ENCODE results near the gene KRTAP3-3. TPM values are rescaled to one million over a fixed set of nuclear protein-coding genes. Genes with fewer than 3 reads are reported as not detected.

The KRTAP3-3 gene
- total and polyA plus RNA-seq, 2 donors = 0.87 TPM; not detected in 1

- 83% methylated on average over 4 of the region's 4 CpGs for WGBS
- no peak overlapping the region for H3K27ac ChIP-seq (ENCODE audit: low read depth in 1 of 2, low read length in 1 of 2)
- H3K4me3 ChIP-seq (ENCODE audit: low read length in 2 of 2) = no peak overlapping the region
- no peaks in the 10 kb centered on the region for H3K9me3 ChIP-seq (ENCODE audit: control insufficient read depth in 2 of 2, insufficient read depth in 1 of 2, low read length in 1 of 2)
- H3K4me1 ChIP-seq (ENCODE audit: control insufficient read depth in 2 of 2, insufficient read depth in 2 of 2, low read length in 2 of 2) = no peaks in the 10 kb centered on the region
- DNase-seq (ENCODE audit: low read depth in 6 of 9, low spot score in 9 of 9) = no peak
- H3K27me3 ChIP-seq (ENCODE audit: control insufficient read depth in 2 of 2, insufficient read depth in 1 of 2, low read length in 1 of 2) = peaks cover 0 to 2% of the 10 kb centered on the region in 2 donors
- H3K36me3 ChIP-seq (ENCODE audit: control insufficient read depth in 2 of 2, insufficient read depth in 2 of 2, low read length in 1 of 2) = no peaks in the 10 kb centered on the region
Observed at GRCh38 chr17:40996829-40997228, 2.9 kb upstream of the KRTAP3-3 start.

DNA sequence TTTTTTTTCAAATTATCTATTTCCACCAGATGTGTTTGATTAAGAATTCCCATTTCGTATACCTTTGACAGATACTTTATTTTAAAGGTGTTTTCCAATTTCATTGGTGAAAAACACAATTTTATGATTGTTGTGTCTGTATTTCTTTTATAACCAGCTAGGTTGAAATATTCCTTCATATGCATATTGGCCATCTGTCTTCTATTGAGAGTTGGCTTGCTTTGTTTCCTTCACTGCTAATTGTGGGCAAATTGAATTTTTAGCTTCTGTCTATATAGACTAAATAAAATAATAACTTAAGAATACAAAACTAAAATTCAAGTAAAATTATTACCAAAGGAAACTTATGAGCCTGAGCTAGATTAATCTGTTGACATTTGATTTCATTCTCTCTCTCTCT lies 1.2 kb upstream of the KRTAP3-3 start:
- Histone ChIP-seq H3K27ac (ENCODE audit: low read depth in 1 of 2, low read length in 1 of 2) (no peak overlapping the region), H3K4me1 (ENCODE audit: control insufficient read depth in 2 of 2, insufficient read depth in 2 of 2, low read length in 2 of 2) (no peaks in the 10 kb centered on the region), H3K9me3 (ENCODE audit: control insufficient read depth in 2 of 2, insufficient read depth in 1 of 2, low read length in 1 of 2) (no peaks in the 10 kb centered on the region), H3K36me3 (ENCODE audit: control insufficient read depth in 2 of 2, insufficient read depth in 2 of 2, low read length in 1 of 2) (no peaks in the 10 kb centered on the region), H3K4me3 (ENCODE audit: low read length in 2 of 2) (no peak overlapping the region), H3K27me3 (ENCODE audit: control insufficient read depth in 2 of 2, insufficient read depth in 1 of 2, low read length in 1 of 2) (peaks cover 0 to 2% of the 10 kb centered on the region in 2 donors)
- 71% methylated on average over 1 of the region's 1 CpG for WGBS
- DNase-seq (ENCODE audit: low read depth in 6 of 9, low spot score in 9 of 9) = no peak

- WGBS = 98% methylated on average over 2 of the region's 2 CpGs
- H3K27ac ChIP-seq (ENCODE audit: low read depth in 1 of 2, low read length in 1 of 2) = no peak overlapping the region
- no peak for DNase-seq (ENCODE audit: low read depth in 6 of 9, low spot score in 9 of 9)
Observed at GRCh38 chr17:40993084-40993483, 880 bp downstream of the KRTAP3-3 start.

DNA sequence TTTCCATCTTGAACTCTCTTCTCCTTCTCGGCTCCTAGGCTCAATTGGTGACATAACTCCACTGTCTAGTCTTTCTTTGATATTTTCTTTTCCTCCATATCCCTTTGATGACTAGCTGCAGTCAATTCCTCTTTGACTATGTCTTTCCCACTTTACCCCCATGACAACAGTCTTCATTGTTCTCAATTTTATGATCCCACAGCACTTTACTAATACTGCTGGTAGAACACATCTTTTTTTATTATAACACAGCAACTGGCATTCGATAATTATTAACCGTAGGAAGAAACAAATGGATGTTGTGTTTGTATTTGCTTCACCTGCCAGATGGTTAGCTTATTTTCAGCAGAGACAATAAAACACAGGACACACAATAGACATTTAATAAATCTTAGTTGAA lies 1.3 kb downstream of the KRTAP3-3 start:
- Histone ChIP-seq H3K4me1 (ENCODE audit: control insufficient read depth in 2 of 2, insufficient read depth in 2 of 2, low read length in 2 of 2) (no peaks in the 10 kb centered on the region), H3K4me3 (ENCODE audit: low read length in 2 of 2) (no peak overlapping the region), H3K27me3 (ENCODE audit: control insufficient read depth in 2 of 2, insufficient read depth in 1 of 2, low read length in 1 of 2) (peaks cover 0 to 2% of the 10 kb centered on the region in 2 donors), H3K9me3 (ENCODE audit: control insufficient read depth in 2 of 2, insufficient read depth in 1 of 2, low read length in 1 of 2) (no peaks in the 10 kb centered on the region), H3K27ac (ENCODE audit: low read depth in 1 of 2, low read length in 1 of 2) (no peak overlapping the region), H3K36me3 (ENCODE audit: control insufficient read depth in 2 of 2, insufficient read depth in 2 of 2, low read length in 1 of 2) (no peaks in the 10 kb centered on the region)
- WGBS = 97% methylated on average over 3 of the region's 3 CpGs
- no peak for DNase-seq (ENCODE audit: low read depth in 6 of 9, low spot score in 9 of 9)

More at GRCh38 chr17:40993084-40993483, 880 bp downstream of the KRTAP3-3 start:
- no peaks in the 10 kb centered on the region for H3K36me3 ChIP-seq (ENCODE audit: control insufficient read depth in 2 of 2, insufficient read depth in 2 of 2, low read length in 1 of 2)
- no peaks in the 10 kb centered on the region for H3K9me3 ChIP-seq (ENCODE audit: control insufficient read depth in 2 of 2, insufficient read depth in 1 of 2, low read length in 1 of 2)
- H3K4me3 ChIP-seq (ENCODE audit: low read length in 2 of 2) = no peak overlapping the region
- peaks cover 0 to 2% of the 10 kb centered on the region in 2 donors for H3K27me3 ChIP-seq (ENCODE audit: control insufficient read depth in 2 of 2, insufficient read depth in 1 of 2, low read length in 1 of 2)
- no peaks in the 10 kb centered on the region for H3K4me1 ChIP-seq (ENCODE audit: control insufficient read depth in 2 of 2, insufficient read depth in 2 of 2, low read length in 2 of 2)

DNA sequence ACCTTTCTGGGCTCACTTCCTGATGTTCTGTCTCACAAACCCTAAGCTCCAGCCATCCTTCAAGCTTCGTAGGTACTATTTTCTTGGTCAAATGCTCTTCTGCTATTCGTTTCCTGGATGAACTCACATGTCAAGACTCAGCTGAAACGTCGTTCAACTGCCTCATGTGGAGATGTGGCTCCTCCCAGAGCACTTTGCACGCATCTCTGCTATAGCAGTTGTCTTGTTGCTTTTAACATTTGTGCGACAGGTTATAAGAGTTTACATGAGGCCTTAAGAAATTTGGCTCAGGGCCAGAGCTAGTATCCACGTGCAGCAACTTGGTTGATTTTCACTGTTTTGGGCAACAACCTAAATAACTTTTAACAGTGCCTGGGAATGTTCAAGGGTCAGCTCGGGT lies 7.0 kb downstream of the KRTAP3-3 start:
- 89% methylated on average over 8 of the region's 8 CpGs for WGBS
- no peaks in the 10 kb centered on the region for H3K27me3 ChIP-seq (ENCODE audit: control insufficient read depth in 2 of 2, insufficient read depth in 1 of 2, low read length in 1 of 2)
- DNase-seq (ENCODE audit: low read depth in 6 of 9, low spot score in 9 of 9) = no peak
- H3K4me3 ChIP-seq (ENCODE audit: low read length in 2 of 2) = no peak overlapping the region
- H3K36me3 ChIP-seq (ENCODE audit: control insufficient read depth in 2 of 2, insufficient read depth in 2 of 2, low read length in 1 of 2) = no peaks in the 10 kb centered on the region
- H3K27ac ChIP-seq (ENCODE audit: low read depth in 1 of 2, low read length in 1 of 2) = no peak overlapping the region
- no peaks in the 10 kb centered on the region for H3K9me3 ChIP-seq (ENCODE audit: control insufficient read depth in 2 of 2, insufficient read depth in 1 of 2, low read length in 1 of 2)
- H3K4me1 ChIP-seq (ENCODE audit: control insufficient read depth in 2 of 2, insufficient read depth in 2 of 2, low read length in 2 of 2) = no peaks in the 10 kb centered on the region

DNA sequence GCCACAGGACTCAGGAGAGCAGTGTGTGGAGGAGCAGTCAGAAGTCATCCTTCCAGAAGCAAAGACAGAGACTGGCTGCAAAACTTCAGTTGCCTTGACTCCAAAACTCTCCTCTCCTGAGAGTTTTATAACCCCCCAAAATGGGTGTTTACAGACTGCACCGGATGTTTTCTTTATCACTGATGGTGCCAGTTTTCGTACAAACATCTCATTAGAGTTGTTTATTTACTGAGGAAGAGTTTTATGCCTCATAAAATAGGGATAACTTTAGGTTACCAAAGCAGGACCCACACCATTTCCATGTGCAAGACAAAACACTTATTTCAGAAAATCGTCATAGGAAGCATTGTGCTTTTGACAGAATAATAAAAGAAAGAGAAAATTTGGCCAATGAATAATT lies 9.7 kb downstream of the KRTAP3-3 start, which contains the start of gene KRT40:
TSS of gene KRT40 (minus strand) at position 101 of the 400 bp plus-strand sequence. CDS start at position 48, 53 bp downstream.
- H3K36me3 ChIP-seq (ENCODE audit: control insufficient read depth in 2 of 2, insufficient read depth in 2 of 2, low read length in 1 of 2) = no peaks in the 10 kb centered on the region
- H3K27ac ChIP-seq (ENCODE audit: low read depth in 1 of 2, low read length in 1 of 2) = no peak within 1 kb of the TSS
- 73% methylated on average over 3 of the region's 3 CpGs for WGBS
- no peaks in the 10 kb centered on the region for H3K4me1 ChIP-seq (ENCODE audit: control insufficient read depth in 2 of 2, insufficient read depth in 2 of 2, low read length in 2 of 2)
- DNase-seq (ENCODE audit: low read depth in 6 of 9, low spot score in 9 of 9) = no peak
- no peaks in the 10 kb centered on the region for H3K27me3 ChIP-seq (ENCODE audit: control insufficient read depth in 2 of 2, insufficient read depth in 1 of 2, low read length in 1 of 2)
- H3K9me3 ChIP-seq (ENCODE audit: control insufficient read depth in 2 of 2, insufficient read depth in 1 of 2, low read length in 1 of 2) = no peaks in the 10 kb centered on the region
- H3K4me3 ChIP-seq (ENCODE audit: low read length in 2 of 2) = no peak within 1 kb of the TSS

DNA sequence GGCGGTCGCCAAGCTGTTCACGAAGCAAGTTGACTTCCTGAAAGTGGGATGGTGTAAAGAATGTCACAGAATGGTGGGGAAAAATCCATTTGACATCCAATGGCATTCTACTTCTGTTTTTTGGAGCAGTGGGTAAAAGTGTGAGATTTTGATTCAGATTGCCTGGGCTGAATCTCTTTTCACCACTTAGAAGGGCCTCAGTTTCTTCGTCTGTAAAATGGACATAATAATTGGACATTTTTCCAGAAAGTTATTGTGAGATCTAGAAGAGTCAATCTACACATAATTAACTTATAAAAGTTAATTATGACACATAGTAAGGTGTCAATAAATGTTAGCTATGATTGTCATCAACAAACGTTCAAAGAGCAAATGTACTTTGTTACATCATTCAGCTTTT lies 12.8 kb downstream of the KRTAP3-3 start:
- Histone ChIP-seq H3K36me3 (ENCODE audit: control insufficient read depth in 2 of 2, insufficient read depth in 2 of 2, low read length in 1 of 2) (no peaks in the 10 kb centered on the region), H3K9me3 (ENCODE audit: control insufficient read depth in 2 of 2, insufficient read depth in 1 of 2, low read length in 1 of 2) (no peaks in the 10 kb centered on the region), H3K4me1 (ENCODE audit: control insufficient read depth in 2 of 2, insufficient read depth in 2 of 2, low read length in 2 of 2) (no peaks in the 10 kb centered on the region), H3K4me3 (ENCODE audit: low read length in 2 of 2) (no peak overlapping the region), H3K27me3 (ENCODE audit: control insufficient read depth in 2 of 2, insufficient read depth in 1 of 2, low read length in 1 of 2) (peaks cover 0 to 2% of the 10 kb centered on the region in 2 donors), H3K27ac (ENCODE audit: low read depth in 1 of 2, low read length in 1 of 2) (no peak overlapping the region)
- no peak for DNase-seq (ENCODE audit: low read depth in 6 of 9, low spot score in 9 of 9)
- WGBS = 72% methylated on average over 5 of the region's 5 CpGs

DNA sequence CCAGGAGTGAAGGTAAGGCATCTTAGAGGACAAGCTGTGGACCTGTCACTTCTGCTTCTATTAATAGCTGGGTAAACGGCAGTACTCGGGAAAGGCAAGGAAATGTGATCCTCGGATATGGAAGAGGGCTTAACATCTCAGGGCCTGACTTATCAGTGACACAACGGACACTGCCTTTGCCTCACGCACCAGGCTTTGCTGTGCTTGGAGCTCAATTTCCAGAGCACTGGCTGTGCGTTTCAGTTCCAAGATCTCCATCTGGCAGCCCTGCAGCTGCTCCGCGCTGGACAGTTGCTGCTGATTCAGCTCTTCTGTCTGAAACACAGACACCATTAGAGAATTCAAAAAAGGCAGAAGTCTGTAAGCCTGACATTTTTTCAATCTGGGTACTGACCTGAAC lies 13.4 kb downstream of the KRTAP3-3 start:
- Histone ChIP-seq H3K27me3 (ENCODE audit: control insufficient read depth in 2 of 2, insufficient read depth in 1 of 2, low read length in 1 of 2) (peaks cover 0 to 4% of the 10 kb centered on the region in 2 donors), H3K4me3 (ENCODE audit: low read length in 2 of 2) (no peak overlapping the region), H3K36me3 (ENCODE audit: control insufficient read depth in 2 of 2, insufficient read depth in 2 of 2, low read length in 1 of 2) (no peaks in the 10 kb centered on the region), H3K4me1 (ENCODE audit: control insufficient read depth in 2 of 2, insufficient read depth in 2 of 2, low read length in 2 of 2) (no peaks in the 10 kb centered on the region), H3K9me3 (ENCODE audit: control insufficient read depth in 2 of 2, insufficient read depth in 1 of 2, low read length in 1 of 2) (no peaks in the 10 kb centered on the region), H3K27ac (ENCODE audit: low read depth in 1 of 2, low read length in 1 of 2) (no peak overlapping the region)
- WGBS = 81% methylated on average over 8 of the region's 8 CpGs
- peak in 1 of 9 donors; percentile 4 for DNase-seq (ENCODE audit: low read depth in 6 of 9, low spot score in 9 of 9)

GRCh38 chr17:40980117-40980516 lies 13.8 kb downstream of the KRTAP3-3 start:
- no peak for DNase-seq (ENCODE audit: low read depth in 6 of 9, low spot score in 9 of 9)
- Histone ChIP-seq H3K36me3 (ENCODE audit: control insufficient read depth in 2 of 2, insufficient read depth in 2 of 2, low read length in 1 of 2) (no peaks in the 10 kb centered on the region), H3K4me3 (ENCODE audit: low read length in 2 of 2) (no peak overlapping the region), H3K27ac (ENCODE audit: low read depth in 1 of 2, low read length in 1 of 2) (no peak overlapping the region), H3K4me1 (ENCODE audit: control insufficient read depth in 2 of 2, insufficient read depth in 2 of 2, low read length in 2 of 2) (no peaks in the 10 kb centered on the region), H3K9me3 (ENCODE audit: control insufficient read depth in 2 of 2, insufficient read depth in 1 of 2, low read length in 1 of 2) (no peaks in the 10 kb centered on the region), H3K27me3 (ENCODE audit: control insufficient read depth in 2 of 2, insufficient read depth in 1 of 2, low read length in 1 of 2) (peaks cover 0 to 4% of the 10 kb centered on the region in 2 donors)
- 94% methylated on average over 3 of the region's 3 CpGs for WGBS
